OCI-LY1 (cell line): ENCODE results near the gene NAA40.

Experiments
- H2AFZ ChIP-seq: fragments of 200-600 bp; sonication (generic), shearing (Covaris generic); 2 replicates; pipeline ENCODE4 v1.6.0; 2014; ENCODE audit warnings: antibody characterized with exemption, mild to moderate bottlenecking, low read length
- H3F3A ChIP-seq: fragments of 200-600 bp; sonication (generic), shearing (Covaris generic); 2 replicates; pipeline ENCODE4 v1.6.0; 2014; ENCODE audit warnings: mild to moderate bottlenecking, antibody characterized with exemption, low read length, moderate library complexity; ENCODE audit not compliant: insufficient read depth
- H3K27ac ChIP-seq: fragments of 200-600 bp; sonication (generic); 2 replicates; pipeline ENCODE4 v1.5.1; 2014; ENCODE audit warnings: low read length, mixed run types, mild to moderate bottlenecking, low read depth; ENCODE audit not compliant: poor library complexity, severe bottlenecking
- H3K27me3 ChIP-seq: fragments of 200-600 bp; sonication (generic); 2 replicates; pipeline ENCODE4 v1.6.0; 2014; ENCODE audit warnings: antibody characterized with exemption, mild to moderate bottlenecking, low read length, moderate library complexity; ENCODE audit not compliant: insufficient read depth
- H3K36me3 ChIP-seq: fragments of 200-600 bp; sonication (generic); 2 replicates; pipeline ENCODE4 v1.6.1; 2014; ENCODE audit warnings: mild to moderate bottlenecking, antibody characterized with exemption, low read length, moderate library complexity, mixed read lengths; ENCODE audit not compliant: insufficient read depth
- H3K4me1 ChIP-seq: fragments of 200-600 bp; sonication (generic); 2 replicates; pipeline ENCODE4 v1.5.1; 2014; ENCODE audit warnings: mild to moderate bottlenecking, low read length, moderate library complexity; ENCODE audit not compliant: insufficient read depth, severe bottlenecking
- H3K4me2 ChIP-seq: fragments of 200-600 bp; sonication (generic), shearing (Covaris generic); 2 replicates; pipeline ENCODE4 v1.6.1; 2014; ENCODE audit warnings: low read length
- H3K4me3 ChIP-seq: fragments of 200-600 bp; sonication (generic); 2 replicates; pipeline ENCODE4 v1.5.1; 2014; ENCODE audit warnings: low read length, low read depth, mild to moderate bottlenecking, mixed read lengths; ENCODE audit not compliant: poor library complexity, severe bottlenecking
- H3K79me2 ChIP-seq: fragments of 200-600 bp; shearing (Covaris generic); 2 replicates; pipeline ENCODE4 v1.6.1; 2016; ENCODE audit warnings: mixed run types, low read length, mixed read lengths; ENCODE audit not compliant: insufficient read depth
- H3K9ac ChIP-seq: fragments of 200-600 bp; sonication (generic), shearing (Covaris generic); 2 replicates; pipeline ENCODE4 v1.6.1; 2014; ENCODE audit warnings: mild to moderate bottlenecking, low read length, mixed read lengths
- H3K9me2 ChIP-seq: fragments of 200-600 bp; sonication (generic), shearing (Covaris generic); 2 replicates; pipeline ENCODE4 v1.6.1; 2014; ENCODE audit warnings: low read depth, mild to moderate bottlenecking, low read length, mixed read lengths
- H3K9me3 ChIP-seq: fragments of 200-600 bp; shearing (Covaris generic); 2 replicates; pipeline ENCODE4 v1.6.1; 2014; ENCODE audit warnings: low read length, mixed read lengths
- H4K20me1 ChIP-seq: fragments of 200-600 bp; sonication (generic), shearing (Covaris generic); 2 replicates; pipeline ENCODE4 v1.6.0; 2016; ENCODE audit warnings: mild to moderate bottlenecking, low read length; ENCODE audit not compliant: insufficient read depth
- CTCF ChIP-seq: fragments of 200-600 bp; sonication (generic), shearing (Covaris generic); IDR thresholded peaks from 2 replicates; pipeline ENCODE4 v1.5.1; 2017; ENCODE audit warnings: mild to moderate bottlenecking, antibody characterized with exemption, low read length, moderate library complexity, mixed read lengths
- EZH2 ChIP-seq: fragments of 200-600 bp; sonication (generic), shearing (Covaris generic); IDR thresholded peaks from 2 replicates; pipeline ENCODE4 v1.8.0; 2017; ENCODE audit warnings: borderline replicate concordance, mixed run types, mild to moderate bottlenecking, antibody characterized with exemption, low read length, moderate library complexity, mixed read lengths

Gene NAA40

GRCh38 chr11:63999349-64000025, 60.7 kb downstream of the NAA40 start:
- Histone ChIP-seq H3K27me3 (0 out of 2 replicates have a peak, but pooled peaks cover 4% of the 10 kb centered on the region), H3K4me2 (peak overlapping the region; percentile 21; the same call in 1 of the 2 replicates), H3K4me3 (peak overlapping the region; percentile 27), H3K4me1 (peaks cover 21% of the 10 kb centered on the region), H4K20me1 (no peaks in the 10 kb centered on the region), H3F3A (no peaks in the 10 kb centered on the region), H3K79me2 (no peaks in the 10 kb centered on the region), H3K9me2 (no peaks in the 10 kb centered on the region), H2AFZ (no peak overlapping the region), H3K9me3 (no peaks in the 10 kb centered on the region), H3K36me3 (peaks cover 39% of the 10 kb centered on the region), H3K9ac (no peak overlapping the region), H3K27ac (no peak overlapping the region)
- TF ChIP-seq CTCF, result no peak

GRCh38 chr11:64000026-64000739, 61.4 kb downstream of the NAA40 start:
- Histone ChIP-seq H3K36me3 (peaks cover 32% of the 10 kb centered on the region), H3K9ac (no peak overlapping the region), H3K9me3 (no peaks in the 10 kb centered on the region), H3K79me2 (no peaks in the 10 kb centered on the region), H3K9me2 (no peaks in the 10 kb centered on the region), H4K20me1 (no peaks in the 10 kb centered on the region), H3F3A (no peaks in the 10 kb centered on the region), H3K4me2 (peak overlapping the region; percentile 21), H2AFZ (no peak overlapping the region), H3K4me3 (peak overlapping the region; percentile 29), H3K4me1 (peaks cover 21% of the 10 kb centered on the region), H3K27ac (no peak overlapping the region), H3K27me3 (0 out of 2 replicates have a peak, but pooled peaks cover 4% of the 10 kb centered on the region)
- TF ChIP-seq CTCF, result peak; percentile 72
- no peak for TF ChIP-seq EZH2

- Histone ChIP-seq H3K9ac (no peak overlapping the region), H4K20me1 (no peaks in the 10 kb centered on the region), H3K36me3 (peaks cover 24% of the 10 kb centered on the region), H3K4me3 (peak overlapping the region; percentile 29), H2AFZ (no peak overlapping the region), H3K79me2 (no peaks in the 10 kb centered on the region), H3K4me2 (peak overlapping the region; percentile 21), H3K9me2 (no peaks in the 10 kb centered on the region), H3K9me3 (no peaks in the 10 kb centered on the region), H3F3A (no peaks in the 10 kb centered on the region), H3K27me3 (0 out of 2 replicates have a peak, but pooled peaks cover 4% of the 10 kb centered on the region), H3K4me1 (peaks cover 21% of the 10 kb centered on the region), H3K27ac (no peak overlapping the region)
- TF ChIP-seq CTCF, result no peak; the same call in none of the 2 replicates
- TF ChIP-seq EZH2, result no peak
Measured at GRCh38 chr11:64000740-64001483, 62.1 kb downstream of the NAA40 start.
